HG03442 (cell line): ENCODE measurements around the gene CRYGS.
A peak's percentile ranks its signal among the peaks of the same experiment; 100 is the strongest.
"Not testable (repeated sequence)": the region's sequence is repeated elsewhere in the genome, so short reads cannot be mapped to it uniquely, and the experiment has no call there.

Experiments used
- ATAC-seq: cut with Tn5 transposase; IDR thresholded peaks from one replicate; pipeline ENCODE4 v1.9.1; 2021; ENCODE audit warnings: mild to moderate bottlenecking, moderate library complexity; ENCODE audit not compliant: unreplicated experiment

CRYGS gene

GRCh38 chr3:186564586-186564985 is 20.4 kb upstream of the CRYGS start:
- ATAC-seq: no peak

DNA sequence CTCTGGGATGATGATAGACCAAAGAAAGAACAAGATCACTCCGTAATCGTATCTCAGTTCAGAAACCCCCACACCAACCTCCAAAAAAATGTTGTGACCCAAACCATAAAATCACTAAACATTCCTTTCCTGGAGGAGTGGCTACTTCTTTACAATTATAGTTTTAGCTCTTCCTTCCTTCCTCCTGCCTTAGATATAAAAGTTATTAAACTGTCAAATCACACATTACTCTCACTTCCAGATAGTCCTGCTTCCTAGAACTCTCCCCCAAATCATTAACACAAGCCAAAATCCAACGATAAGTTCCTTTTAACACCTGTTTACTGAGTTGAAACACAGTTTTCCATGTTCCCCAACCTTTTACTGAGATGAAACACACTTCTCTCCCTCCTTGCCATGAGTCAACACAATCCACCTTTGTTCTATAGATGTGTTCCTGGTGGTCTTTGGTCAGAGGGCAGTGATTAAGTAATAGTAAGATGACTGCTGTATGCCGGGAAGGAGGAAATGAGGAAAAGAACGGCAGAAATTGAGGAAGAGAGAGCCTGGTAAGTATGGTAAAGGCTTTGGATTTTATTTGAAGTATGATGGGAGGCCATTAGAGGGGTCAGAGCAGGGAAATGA is 8.3 kb upstream of the CRYGS start:
- no peak for ATAC-seq

GRCh38 chr3:186551387-186551786 is 7.2 kb upstream of the CRYGS start:
- ATAC-seq: no peak

DNA sequence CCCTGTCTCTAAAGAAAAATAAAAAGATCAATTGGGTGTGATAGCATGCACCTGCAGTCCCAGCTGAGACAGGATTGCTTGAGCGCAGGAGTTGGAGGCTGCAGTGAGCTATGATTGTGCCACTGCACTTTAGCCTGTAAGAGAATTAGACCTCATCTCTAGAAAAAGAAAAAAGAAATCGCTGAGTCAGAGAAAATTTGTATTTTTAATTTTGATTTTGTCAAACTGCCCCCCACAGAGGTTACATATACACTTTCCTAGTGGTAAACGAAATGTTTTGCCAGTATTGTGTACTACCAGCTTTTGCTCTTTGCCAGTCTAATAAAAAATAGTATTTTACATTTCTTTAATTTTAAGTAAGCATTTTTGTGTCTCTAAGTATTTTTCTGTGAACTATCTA is 5.3 kb upstream of the CRYGS start:
- no peak for ATAC-seq

DNA sequence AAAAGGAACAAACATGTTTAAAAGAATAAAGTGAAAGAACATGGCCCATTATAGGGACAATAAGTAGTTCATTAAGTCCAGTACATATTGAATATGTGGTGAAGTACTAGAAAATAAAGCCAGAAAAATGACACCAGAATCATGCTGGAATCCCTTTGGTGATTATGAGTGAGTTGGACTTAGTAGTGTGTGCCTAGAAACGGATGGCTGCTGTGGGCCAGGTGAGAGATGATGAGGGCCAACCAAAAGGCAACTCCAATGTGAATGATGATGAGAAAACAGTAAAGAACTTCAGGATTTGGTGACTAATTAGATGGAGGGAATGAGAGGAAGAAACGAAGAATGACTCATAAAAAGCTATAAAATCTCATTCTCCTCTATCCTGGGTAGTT is 3.3 kb downstream of the CRYGS start:
- ATAC-seq: no peak

DNA sequence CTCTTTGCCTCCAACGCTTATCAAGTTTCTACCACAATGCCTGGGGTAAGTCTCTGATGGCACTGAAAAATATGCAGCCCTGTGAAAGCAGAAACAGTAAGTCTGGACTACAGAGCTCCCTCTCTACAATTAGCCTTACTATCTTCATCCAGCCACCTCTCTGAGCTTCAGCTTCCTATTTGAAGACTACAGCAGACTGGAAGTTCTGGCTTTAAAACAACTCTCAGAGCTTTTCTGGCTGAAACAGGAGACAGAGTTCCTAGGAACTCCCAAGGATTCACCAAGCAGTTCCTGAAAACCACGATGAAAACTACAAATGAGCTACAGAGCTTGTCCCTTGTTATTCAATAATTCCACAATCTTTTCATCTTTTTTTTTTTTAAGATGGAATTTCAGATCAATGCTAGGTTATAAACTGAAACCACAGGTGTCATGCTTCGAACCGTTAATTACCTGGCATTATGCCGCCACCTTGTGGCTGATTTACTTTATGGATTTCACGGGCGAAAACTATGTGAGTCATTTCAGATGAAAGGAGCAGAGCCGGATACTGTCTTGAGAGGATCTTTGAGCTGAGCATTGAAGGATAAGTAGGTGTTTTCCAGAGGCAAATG is 3.9 kb downstream of the CRYGS start:
- peak; percentile 63 for ATAC-seq

GRCh38 chr3:186538779-186539178 is 5.4 kb downstream of the CRYGS start:
- ATAC-seq: no peak

- ATAC-seq: no peak
Measured at GRCh38 chr3:186536883-186537844, 7.0 kb downstream of the CRYGS start.

- ATAC-seq: peak; percentile 81
Measured at GRCh38 chr3:186534113-186534669, 10.0 kb downstream of the CRYGS start.

GRCh38 chr3:186532598-186533072 is 11.5 kb downstream of the CRYGS start:
- peak; percentile 48 for ATAC-seq

- ATAC-seq: not testable (repeated sequence)
Measured at GRCh38 chr3:186531694-186532093, 12.5 kb downstream of the CRYGS start.

DNA sequence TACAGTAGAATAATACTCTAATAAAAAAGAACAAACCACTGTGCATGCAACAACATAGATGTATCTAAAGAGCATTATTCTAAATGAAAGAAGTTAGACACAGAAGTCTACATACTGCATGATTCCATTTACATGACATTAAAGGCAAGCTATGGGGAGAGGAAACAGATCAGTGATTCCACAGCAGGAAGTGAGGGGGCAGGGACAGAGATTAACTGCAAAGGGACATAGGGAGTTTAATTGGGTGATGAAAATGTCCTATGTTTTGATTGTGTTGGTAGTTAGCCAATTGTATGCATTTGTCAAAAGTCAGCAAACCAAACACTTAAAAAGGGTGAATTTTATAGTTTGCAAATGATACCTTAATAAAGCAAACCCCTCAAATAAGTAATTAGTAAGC is 13.8 kb downstream of the CRYGS start:
- ATAC-seq: no peak

- no peak for ATAC-seq
Measured at GRCh38 chr3:186529201-186529999, 14.8 kb downstream of the CRYGS start.

DNA sequence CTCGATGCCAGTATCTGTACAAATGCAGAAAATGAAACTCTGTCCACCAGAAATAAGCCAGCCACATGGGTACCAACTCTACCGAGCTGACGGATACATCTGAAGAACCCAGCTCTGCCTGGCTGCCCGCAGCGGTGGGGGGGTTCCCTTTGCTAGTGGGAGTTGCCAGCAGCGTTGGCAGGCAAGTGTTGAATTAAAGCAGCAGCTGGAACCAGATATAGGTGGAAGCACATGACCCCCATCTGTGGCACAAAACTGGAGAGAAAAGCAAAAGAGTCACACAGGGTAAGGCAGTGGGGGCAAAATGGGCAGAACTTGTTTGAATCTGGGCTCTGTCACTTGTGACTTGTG is 17.9 kb downstream of the CRYGS start:
- ATAC-seq: no peak

DNA sequence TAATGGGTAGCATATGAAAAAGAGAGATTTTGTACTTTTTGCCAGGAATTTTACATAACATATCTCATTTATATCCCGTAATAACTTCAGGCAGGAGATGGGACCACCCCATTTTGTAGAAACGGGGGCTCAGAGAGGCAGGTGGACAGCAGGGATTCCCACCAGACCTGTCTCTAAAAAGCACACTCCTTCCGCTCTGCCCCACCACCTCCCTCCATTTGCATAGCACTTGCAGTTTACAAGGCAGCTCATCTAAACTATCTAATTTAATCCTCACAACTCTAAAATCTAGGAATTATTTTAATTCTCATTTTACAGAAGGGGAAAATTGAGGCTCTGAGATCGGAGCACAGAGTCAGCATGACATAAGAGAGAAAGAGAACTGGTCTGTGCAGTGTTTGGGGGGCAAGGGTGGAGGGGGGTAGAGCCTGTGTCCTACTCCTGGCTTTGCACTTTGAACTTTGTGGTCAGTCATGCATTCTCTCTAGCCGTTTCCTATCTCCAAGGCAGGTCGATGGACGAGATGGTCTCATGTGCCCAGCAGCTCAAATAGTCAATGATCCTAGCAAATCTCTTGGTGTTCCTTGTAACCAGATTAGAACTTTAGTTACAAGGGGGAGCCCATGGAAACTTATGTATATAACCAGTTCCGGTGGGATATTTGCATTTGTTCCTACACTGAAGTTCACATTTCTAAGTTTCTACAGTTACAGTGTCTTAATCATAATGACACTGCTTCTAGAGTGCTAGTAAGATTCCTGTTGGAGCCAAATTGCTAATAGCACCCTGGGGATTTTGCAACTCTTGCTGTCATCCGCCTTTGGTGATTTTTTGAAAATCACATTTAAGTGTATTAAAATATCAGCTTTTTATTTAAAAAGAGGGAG is 18.6 kb downstream of the CRYGS start:
- ATAC-seq: no peak

GRCh38 chr3:186524616-186525015 is 19.6 kb downstream of the CRYGS start:
- ATAC-seq: no peak

- no peak for ATAC-seq
Measured at GRCh38 chr3:186523434-186523833, 20.7 kb downstream of the CRYGS start.

- ATAC-seq: no peak
Measured at GRCh38 chr3:186523022-186523421, 21.2 kb downstream of the CRYGS start.

- peak; percentile 50 for ATAC-seq
Measured at GRCh38 chr3:186520957-186521842, 23.0 kb downstream of the CRYGS start.
